PC-9 (cell line): ENCODE data around the gene HCN4. TPM values are rescaled to one million over a fixed set of nuclear protein-coding genes. Genes with fewer than 3 reads are reported as not detected.

Experiments
- BruUV-seq: library from RNA; stranded (reverse); fragments of 400-500 nt; replicated peaks from 2 replicates; lab custom pipeline; 2021; lab: Mats Ljungman, UMichigan
- CTCF ChIA-PET: fragments of 300-600 bp; sonication (Branson Sonifier 250); formaldehyde crosslinking; loops from one replicate; lab custom pipeline; 2022; ENCODE audit warnings: antibody characterized with exemption; lab: Charles Lee
- POLR2A ChIA-PET: fragments of 300-600 bp; sonication (Branson Sonifier 250); formaldehyde crosslinking; loops from one replicate; lab custom pipeline; 2022; ENCODE audit warnings: antibody characterized with exemption; ENCODE audit not compliant: unreplicated experiment; lab: Charles Lee
- DNase-seq, 2 experiments: peaks; one replicate each; pipeline versions ENCODE4 v3.0.0 to v3.0.0-alpha.2; 2015 to 2022; ENCODE audit warnings: mixed read lengths in 1 of 2
- H2AFZ ChIP-seq: fragments of 200-600 bp; sonication (generic); 2 replicates; pipeline ENCODE4 v1.8.1; 2017; ENCODE audit warnings: antibody characterized with exemption
- H3F3A ChIP-seq: fragments of 200-600 bp; sonication (generic); 2 replicates; pipeline ENCODE4 v1.8.1; 2017; ENCODE audit warnings: antibody characterized with exemption, mild to moderate bottlenecking, low read depth; ENCODE audit not compliant: insufficient read depth
- H3K27ac ChIP-seq: fragments of 200-600 bp; sonication (generic); 2 replicates; pipeline ENCODE4 v1.6.1; 2016; ENCODE audit warnings: mixed run types
- H3K27me3 ChIP-seq: fragments of 200-600 bp; sonication (generic); 2 replicates; pipeline ENCODE4 v1.6.1; 2016; ENCODE audit warnings: low read depth, mixed run types; ENCODE audit not compliant: insufficient read depth
- H3K36me3 ChIP-seq: fragments of 200-600 bp; sonication (generic); 2 replicates; pipeline ENCODE4 v1.6.1; 2016; ENCODE audit warnings: low read depth, mixed run types
- H3K4me1 ChIP-seq: fragments of 200-600 bp; sonication (generic); replicated peaks from 2 replicates; pipeline ENCODE4 v1.6.1; 2016; ENCODE audit warnings: mixed run types; ENCODE audit not compliant: insufficient read depth
- H3K4me2 ChIP-seq: fragments of 200-600 bp; sonication (generic); 2 replicates; pipeline ENCODE4 v1.6.1; 2017; ENCODE audit warnings: mixed run types
- H3K4me3 ChIP-seq: fragments of 200-600 bp; sonication (generic); 2 replicates; pipeline ENCODE4 v1.6.1; 2016; ENCODE audit warnings: mixed run types
- H3K79me2 ChIP-seq: fragments of 200-600 bp; sonication (generic); 2 replicates; pipeline ENCODE4 v1.6.1; 2017; ENCODE audit warnings: low read depth, mixed run types
- H3K9me2 ChIP-seq: fragments of 200-600 bp; sonication (generic); 2 replicates; pipeline ENCODE4 v1.8.1; 2017; ENCODE audit warnings: mild to moderate bottlenecking; ENCODE audit not compliant: insufficient read depth
- H3K9me3 ChIP-seq: fragments of 200-600 bp; sonication (generic); 2 replicates; pipeline ENCODE4 v1.8.1; 2016; ENCODE audit warnings: low read depth; ENCODE audit not compliant: insufficient read depth
- H4K20me1 ChIP-seq: fragments of 200-600 bp; sonication (generic); 2 replicates; pipeline ENCODE4 v1.8.1; 2017; ENCODE audit not compliant: insufficient read depth
- CTCF ChIP-seq: fragments of 200-600 bp; sonication (generic); conservative IDR thresholded peaks from 2 replicates; pipeline ENCODE4 v1.6.1; 2017; ENCODE audit warnings: mixed run types, antibody characterized with exemption, mild to moderate bottlenecking, moderate library complexity
- EZH2 ChIP-seq: fragments of 200-600 bp; sonication (generic); IDR thresholded peaks from 2 replicates; pipeline ENCODE4 v1.8.0; 2017; ENCODE audit warnings: antibody characterized with exemption, low read depth
- intact Hi-C: fragments of 100-400 bp; cut with micrococcal nuclease; formaldehyde crosslinking; loops from one replicate; pipeline ENCODE4 v1.10.0; 2022; ENCODE audit not compliant: unreplicated experiment
- total RNA-seq: library from RNA; stranded (reverse); gene quantifications from 2 replicates; pipeline ENCODE4 v1.2.3, GENCODE V29; 2021

HCN4 gene
- total RNA-seq, 1 experiment from 2014 or later, result not detected

DNA sequence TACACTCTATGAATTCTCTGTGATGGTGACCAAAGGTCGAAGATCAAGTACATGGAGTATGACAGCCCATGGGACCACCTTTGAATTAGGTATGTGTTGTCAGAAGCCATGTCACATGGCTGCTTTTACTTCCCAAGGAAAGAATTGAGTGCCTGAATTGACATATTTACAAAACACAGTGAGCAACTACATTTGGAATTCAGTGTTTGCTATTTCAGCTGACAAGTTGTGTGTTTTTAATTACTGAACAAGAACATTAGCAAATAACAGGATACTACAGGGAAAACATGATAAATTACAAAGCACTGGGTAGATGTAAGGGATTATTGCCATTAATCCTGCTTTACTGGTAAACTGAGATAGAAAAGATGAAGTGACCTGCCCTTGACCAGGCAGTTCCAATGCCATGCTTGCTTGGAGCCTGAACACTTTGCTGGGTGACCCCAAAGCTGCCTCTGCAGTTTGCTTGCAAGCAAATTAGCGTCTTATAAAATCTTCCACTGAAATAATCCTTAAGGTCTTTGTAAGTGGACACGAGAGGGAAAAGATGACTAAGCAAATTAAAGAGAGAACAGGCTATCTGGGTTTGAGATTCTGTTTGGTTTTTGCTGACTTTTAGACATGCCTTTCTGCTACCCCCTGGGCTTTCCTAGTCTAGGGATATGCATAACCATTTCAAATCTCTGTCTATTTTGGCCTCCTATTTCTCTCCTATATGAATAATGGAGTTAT is 98.2 kb downstream of the HCN4 start:
- no peaks in the 10 kb centered on the region for H3K9me3 ChIP-seq
- no peak for DNase-seq
- no peaks in the 10 kb centered on the region for H3K36me3 ChIP-seq
- H3K27me3 ChIP-seq, result no peaks in the 10 kb centered on the region
- H3K27ac ChIP-seq, result no peak overlapping the region
- no peak overlapping the region for H3K4me3 ChIP-seq
- H3K9me2 ChIP-seq, result no peaks in the 10 kb centered on the region
- no peaks in the 10 kb centered on the region for H3K79me2 ChIP-seq
- TF ChIP-seq EZH2, result no peak
- no peak for TF ChIP-seq CTCF
- H3K4me1 ChIP-seq, result no peaks in the 10 kb centered on the region
- H2AFZ ChIP-seq, result no peak overlapping the region
- H4K20me1 ChIP-seq, result no peaks in the 10 kb centered on the region
- H3K4me2 ChIP-seq, result no peak overlapping the region
- no peaks in the 10 kb centered on the region for H3F3A ChIP-seq
- intact Hi-C loops, result loop anchor here (5.0 kb wide), 1 partner anchor 668 kb away; no protein-coding TSS in a partner anchor
- ChIA-PET CTCF (interaction anchor here (0.7 kb wide), 1 partner anchor 586 kb away, joined by 3 read pairs; no protein-coding TSS in a partner anchor), POLR2A (no interaction called here)
- no TSS peak for BruUV-seq

Other genes starting within 250 kb of the HCN4 start
- not detected in 2 replicates for gene REC114, start 74.2 kb upstream of the HCN4 start, total RNA-seq